LNCaP clone FGC (cell line): ENCODE measurements around the gene CELF3.

Source experiments
- DNase-seq: peaks from one replicate; pipeline ENCODE4 v3.0.0-alpha.2; 2011; ENCODE audit warnings: low read depth
- H3K4me3 ChIP-seq: 2 replicates; pipeline ENCODE4 v1.5.1; 2011; ENCODE audit warnings: mild to moderate bottlenecking, low read depth, low read length, control low read depth
- CTCF ChIP-seq: IDR thresholded peaks from 2 replicates; pipeline ENCODE4 v1.5.1; 2012; ENCODE audit warnings: mild to moderate bottlenecking; ENCODE audit not compliant: control insufficient read depth, insufficient read depth; ENCODE audit errors: extremely low read depth

CELF3 gene

GRCh38 chr1:151713874-151714273 lies 2.7 kb downstream of the CELF3 start:
- no peak for DNase-seq
- no peak for TF ChIP-seq CTCF
- no peak overlapping the region for H3K4me3 ChIP-seq

- no peak for TF ChIP-seq CTCF
- no peak for DNase-seq
These were observed 3.6 kb downstream of the CELF3 start for GRCh38 chr1:151713044-151713443.

GRCh38 chr1:151711951-151712350 lies 4.7 kb downstream of the CELF3 start:
- no peak for TF ChIP-seq CTCF
- DNase-seq = no peak
- H3K4me3 ChIP-seq = no peak overlapping the region

More at GRCh38 chr1:151713044-151713443, 3.6 kb downstream of the CELF3 start:
- no peak overlapping the region for H3K4me3 ChIP-seq

- no peak for DNase-seq
- no peak overlapping the region for H3K4me3 ChIP-seq
- TF ChIP-seq CTCF = no peak
These were observed 5.4 kb downstream of the CELF3 start for GRCh38 chr1:151711044-151711800.

GRCh38 chr1:151710187-151710840 lies 6.3 kb downstream of the CELF3 start:
- no peak for DNase-seq

GRCh38 chr1:151708891-151709290 lies 7.7 kb downstream of the CELF3 start:
- TF ChIP-seq CTCF = no peak
- no peak overlapping the region for H3K4me3 ChIP-seq
- DNase-seq = no peak

More at GRCh38 chr1:151710187-151710840, 6.3 kb downstream of the CELF3 start:
- H3K4me3 ChIP-seq = no peak overlapping the region
- TF ChIP-seq CTCF = no peak

GRCh38 chr1:151707541-151708065 lies 9.0 kb downstream of the CELF3 start:
- TF ChIP-seq CTCF = no peak
- no peak overlapping the region for H3K4me3 ChIP-seq
- DNase-seq = no peak
